PC-9 (cell line): ENCODE measurements around the gene UXS1.

ENCODE experiments used
- CTCF ChIP-seq: fragments of 200-600 bp; sonication (generic); conservative IDR thresholded peaks from 2 replicates; pipeline ENCODE4 v1.6.1; 2017; ENCODE audit warnings: mixed run types, antibody characterized with exemption, mild to moderate bottlenecking, moderate library complexity
- EZH2 ChIP-seq: fragments of 200-600 bp; sonication (generic); IDR thresholded peaks from 2 replicates; pipeline ENCODE4 v1.8.0; 2017; ENCODE audit warnings: antibody characterized with exemption, low read depth

- TF ChIP-seq CTCF (no peak), EZH2 (no peak)
Measured at GRCh38 chr2:106175086-106175850, 18.8 kb downstream of the UXS1 start.
